ENCODE data around the gene TNFRSF13B.

Gene TNFRSF13B

DNA sequence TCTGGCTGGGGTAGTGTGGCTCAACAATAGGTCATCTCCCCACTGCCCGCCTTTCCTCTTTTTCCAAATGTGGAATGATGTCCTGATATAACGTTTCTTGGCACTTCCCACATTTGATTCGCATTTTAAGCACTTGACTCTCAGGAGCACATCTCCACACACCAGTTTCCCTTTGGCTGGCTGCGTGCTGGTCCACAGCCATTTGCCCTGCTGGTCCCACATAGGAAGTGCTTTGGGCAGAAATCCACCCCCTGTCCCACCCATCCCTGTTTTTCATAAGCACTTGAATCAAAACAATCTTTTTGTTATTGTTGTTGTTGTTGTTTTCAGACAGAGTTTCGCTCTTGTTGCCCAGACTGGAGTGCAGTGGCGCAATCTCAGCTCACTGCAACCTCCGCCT, 24.0 kb upstream of the TNFRSF13B start:
- TF ChIP-seq, protein P1, sequence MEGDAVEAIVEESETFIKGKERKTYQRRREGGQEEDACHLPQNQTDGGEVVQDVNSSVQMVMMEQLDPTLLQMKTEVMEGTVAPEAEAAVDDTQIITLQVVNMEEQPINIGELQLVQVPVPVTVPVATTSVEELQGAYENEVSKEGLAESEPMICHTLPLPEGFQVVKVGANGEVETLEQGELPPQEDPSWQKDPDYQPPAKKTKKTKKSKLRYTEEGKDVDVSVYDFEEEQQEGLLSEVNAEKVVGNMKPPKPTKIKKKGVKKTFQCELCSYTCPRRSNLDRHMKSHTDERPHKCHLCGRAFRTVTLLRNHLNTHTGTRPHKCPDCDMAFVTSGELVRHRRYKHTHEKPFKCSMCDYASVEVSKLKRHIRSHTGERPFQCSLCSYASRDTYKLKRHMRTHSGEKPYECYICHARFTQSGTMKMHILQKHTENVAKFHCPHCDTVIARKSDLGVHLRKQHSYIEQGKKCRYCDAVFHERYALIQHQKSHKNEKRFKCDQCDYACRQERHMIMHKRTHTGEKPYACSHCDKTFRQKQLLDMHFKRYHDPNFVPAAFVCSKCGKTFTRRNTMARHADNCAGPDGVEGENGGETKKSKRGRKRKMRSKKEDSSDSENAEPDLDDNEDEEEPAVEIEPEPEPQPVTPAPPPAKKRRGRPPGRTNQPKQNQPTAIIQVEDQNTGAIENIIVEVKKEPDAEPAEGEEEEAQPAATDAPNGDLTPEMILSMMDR (IDR thresholded peaks at IDR 0.05; ENCODE audit: insufficient read depth, low read depth, low read length, missing control alignments): no peak
- H3K4me3 ChIP-seq (ENCODE audit: low read depth, low read length): no peak overlapping the region
- no peak for DNase-seq (ENCODE audit: low read depth)

DNA sequence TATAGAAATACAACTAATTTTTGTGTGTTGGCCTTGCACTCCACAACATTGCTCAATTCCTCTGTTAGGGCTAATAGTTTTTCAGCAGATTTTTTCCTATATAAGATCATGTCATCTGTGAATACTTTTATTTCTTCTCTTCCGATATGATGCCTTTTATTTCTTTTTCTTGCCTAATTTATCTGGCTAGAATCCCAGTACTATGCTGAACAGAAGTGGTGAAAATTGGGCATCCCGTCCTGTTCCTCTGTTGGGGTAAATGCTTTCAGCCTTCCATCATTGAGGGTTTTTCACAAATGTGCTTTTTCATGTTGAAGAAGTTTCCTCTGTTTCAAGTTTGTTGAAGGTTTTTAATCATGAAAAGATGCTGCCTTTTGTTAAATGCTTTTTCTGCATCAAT, 22.7 kb upstream of the TNFRSF13B start:
- TF ChIP-seq, protein P1 (IDR thresholded peaks at IDR 0.05; ENCODE audit: insufficient read depth, low read depth, low read length, missing control alignments): no peak
- no peak overlapping the region for H3K4me3 ChIP-seq (ENCODE audit: low read depth, low read length)
- no peak for DNase-seq (ENCODE audit: low read depth)

DNA sequence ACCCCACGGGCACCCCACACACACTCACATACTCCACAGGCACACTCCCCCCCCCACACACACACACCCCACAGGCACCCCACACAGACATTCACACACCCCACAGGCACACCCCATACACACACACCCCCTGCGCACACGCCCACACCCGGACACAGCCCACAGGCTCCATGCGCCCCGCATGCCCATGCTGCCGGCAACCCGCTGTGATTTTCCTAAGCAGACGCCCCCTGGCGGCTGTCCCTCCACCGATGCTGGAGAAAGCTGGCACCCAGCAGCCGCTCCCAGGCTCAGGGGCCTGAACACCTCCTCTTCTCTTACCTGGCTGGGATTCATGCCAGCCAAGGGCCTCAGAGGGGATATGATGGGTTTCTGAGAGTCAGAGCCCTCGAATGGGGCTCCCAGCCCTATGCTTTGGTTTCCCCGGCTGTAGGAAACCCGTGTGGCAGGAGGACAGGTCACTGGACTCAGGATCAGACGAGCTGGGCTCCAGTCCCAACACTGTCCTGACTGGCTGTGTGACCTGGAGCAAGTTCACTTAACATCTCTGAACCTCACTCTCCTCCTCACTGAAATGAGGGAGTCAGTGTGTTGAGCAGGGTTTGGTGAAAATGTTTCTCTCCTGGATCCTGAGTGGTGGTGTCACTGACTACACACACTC, 19.6 kb upstream of the TNFRSF13B start:
- peak; percentile 91 for DNase-seq (ENCODE audit: low read depth)
- peak overlapping the region; percentile 35 for H3K4me3 ChIP-seq (ENCODE audit: low read depth, low read length)
- TF ChIP-seq, protein P1 (IDR thresholded peaks at IDR 0.05; ENCODE audit: insufficient read depth, low read depth, low read length, missing control alignments): peak; percentile 88

DNA sequence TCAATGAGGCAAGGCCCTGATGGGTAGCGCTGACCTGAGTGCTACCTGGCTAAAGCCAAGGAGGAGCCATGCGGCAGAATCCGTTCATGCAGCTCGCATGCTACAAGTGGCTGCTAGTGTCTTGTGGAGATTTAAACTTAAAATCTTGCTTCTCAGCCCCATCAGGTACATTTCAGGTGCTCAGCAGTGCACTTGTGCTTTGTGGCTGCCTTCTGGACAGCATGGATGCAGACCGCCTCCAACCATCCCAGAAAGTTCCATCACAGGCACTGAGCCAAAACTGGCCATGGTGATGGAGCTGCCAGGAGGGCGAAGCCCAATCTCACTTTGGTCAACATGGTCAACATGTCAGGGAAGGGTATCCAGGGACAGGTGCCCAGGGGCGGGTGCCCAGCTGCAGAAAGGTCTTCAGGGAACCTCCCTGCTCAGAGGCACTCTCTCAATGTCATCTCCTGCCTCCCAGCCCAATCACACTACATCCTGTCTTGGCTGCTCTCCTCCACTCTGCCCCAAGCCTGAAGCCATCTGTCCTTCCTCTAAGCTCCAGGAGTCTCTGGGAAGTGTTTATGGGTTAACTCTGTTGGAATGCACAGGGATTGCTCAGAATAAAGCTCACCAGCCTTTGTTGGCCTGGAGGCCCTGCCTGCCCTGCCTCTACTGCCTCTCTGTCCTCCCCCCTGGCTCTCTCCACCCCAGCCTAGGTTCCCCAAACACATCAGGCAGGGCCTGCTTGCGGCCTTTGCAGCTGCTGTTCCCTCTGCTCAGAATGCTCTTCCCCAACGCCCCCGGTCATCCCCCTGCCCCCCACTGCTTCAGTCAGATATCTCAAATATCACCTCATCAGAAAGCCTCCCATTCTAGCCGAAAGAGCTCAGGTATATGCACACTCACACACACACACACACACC, 18.3 kb upstream of the TNFRSF13B start:
- DNase-seq (ENCODE audit: low read depth): peak; percentile 52
- peak overlapping the region; percentile 73 for H3K4me3 ChIP-seq (ENCODE audit: low read depth, low read length)
- TF ChIP-seq, protein P1 (IDR thresholded peaks at IDR 0.05; ENCODE audit: insufficient read depth, low read depth, low read length, missing control alignments): no peak

DNA sequence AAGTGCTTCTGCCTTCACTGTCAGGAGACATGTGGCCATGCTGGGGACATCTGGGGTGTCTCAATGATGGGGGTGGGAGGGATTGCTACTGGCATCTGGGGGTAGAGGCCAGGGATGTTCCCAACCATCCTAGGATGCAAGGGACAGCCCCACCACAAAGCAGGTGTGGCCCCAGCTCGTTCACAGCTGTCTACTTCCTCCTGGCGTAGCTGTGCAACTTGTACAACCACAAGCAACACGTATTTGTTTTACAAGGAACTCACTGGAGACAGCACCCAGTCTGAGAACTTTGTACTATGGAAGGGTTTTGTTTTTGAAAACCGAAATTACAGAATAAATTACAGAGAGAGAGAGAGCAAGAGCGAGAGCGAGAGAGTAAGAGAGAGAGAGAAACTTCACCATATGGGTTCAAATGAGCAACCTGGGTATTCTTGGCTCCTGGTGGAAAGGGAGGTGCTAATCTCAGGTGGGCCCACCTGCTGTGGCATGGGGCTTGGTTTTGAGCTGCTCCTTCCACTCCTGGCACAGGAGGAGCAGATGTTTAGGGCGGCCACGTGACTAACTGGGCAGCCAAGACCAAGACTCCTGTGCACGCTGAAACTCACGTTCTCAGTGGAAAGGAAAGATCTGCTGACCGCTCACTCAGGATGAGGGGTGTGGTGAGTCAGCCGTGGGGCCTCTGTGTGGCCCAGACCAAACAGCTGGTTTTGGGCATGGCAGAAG, 17.5 kb upstream of the TNFRSF13B start:
- peak overlapping the region; percentile 73 for H3K4me3 ChIP-seq (ENCODE audit: low read depth, low read length)
- TF ChIP-seq, protein P1 (IDR thresholded peaks at IDR 0.05; ENCODE audit: insufficient read depth, low read depth, low read length, missing control alignments): no peak
- DNase-seq (ENCODE audit: low read depth): peak; percentile 88

DNA sequence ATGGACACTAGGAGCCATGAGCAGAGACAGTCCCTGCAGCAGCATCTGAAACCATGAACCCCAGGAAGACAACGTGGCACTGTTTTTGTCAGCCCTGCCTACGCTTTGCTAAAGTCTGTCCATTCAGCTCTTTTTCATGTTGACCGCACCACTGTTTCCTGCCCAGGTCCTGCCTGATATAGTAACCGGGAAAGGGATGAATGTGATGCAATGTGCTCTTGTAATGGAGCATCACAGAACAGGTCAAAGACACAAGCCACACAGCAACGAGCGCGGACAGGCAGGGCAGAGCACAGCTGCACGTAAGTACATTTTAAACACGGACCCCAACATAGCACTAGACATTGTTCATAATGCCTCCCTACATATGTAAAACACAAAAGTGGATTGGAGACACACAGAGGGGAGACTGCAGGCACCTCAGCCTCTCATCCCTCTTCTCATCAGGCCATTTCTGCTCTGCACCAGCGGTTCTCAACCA, 16.9 kb upstream of the TNFRSF13B start:
- TF ChIP-seq, protein P1 (IDR thresholded peaks at IDR 0.05; ENCODE audit: insufficient read depth, low read depth, low read length, missing control alignments): no peak
- DNase-seq (ENCODE audit: low read depth): peak; percentile 79
- H3K4me3 ChIP-seq (ENCODE audit: low read depth, low read length): peak overlapping the region; percentile 73

Data from GM12865 (cell line).